Liver (tissue), 3 donors: ENCODE measurements around the gene HOXA1.

ENCODE experiments used
- EGR1 ChIP-seq, 2 donors: IDR thresholded peaks; 2 replicates each; pipeline ENCODE4 v1.6.1; 2016 to 2018; ENCODE audit warnings: antibody characterized with exemption in 2 of 2, low read depth in 2 of 2
- JUND ChIP-seq, 2 donors: IDR thresholded peaks; 2 replicates each; pipeline ENCODE4 v1.6.1; 2016; ENCODE audit warnings: antibody characterized with exemption in 2 of 2
- TF ChIP-seq, protein P1 (sequence below): IDR thresholded peaks from 2 replicates; pipeline ENCODE4 v1.6.1; 2016; ENCODE audit warnings: antibody characterized with exemption
- TF ChIP-seq, protein P2 (sequence below): fragments of 150-350 bp; IDR thresholded peaks from 2 replicates; pipeline ENCODE4 v1.5.1; 2017; ENCODE audit warnings: improper control_type of control experiment, low read depth, low read length; ENCODE audit not compliant: missing input control
- donor health status: healthy.
- donor health status: healthy.

DNA sequence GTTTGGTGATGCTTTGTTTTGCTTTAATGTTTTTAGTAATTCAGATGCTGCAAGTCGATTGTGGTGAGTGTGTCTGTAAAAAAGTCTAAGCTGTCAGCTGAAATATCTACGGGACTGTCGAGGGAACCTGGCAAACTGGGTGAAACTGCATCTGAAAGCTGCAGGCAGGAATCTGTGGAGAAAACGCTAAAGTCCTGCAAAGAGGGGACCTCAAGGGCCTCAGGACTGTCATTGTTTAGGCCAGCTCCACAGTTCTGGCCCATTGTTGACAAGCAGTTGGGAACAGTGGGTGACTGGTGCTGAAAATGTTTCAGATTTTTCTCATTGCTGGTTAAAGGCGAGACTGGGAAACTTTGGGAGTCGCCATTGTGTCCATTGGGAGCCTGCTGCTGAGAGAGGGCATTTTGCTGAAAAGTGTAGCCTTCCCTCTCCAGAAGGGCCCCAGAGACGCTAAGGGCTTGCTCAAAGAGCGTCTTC lies 4.9 kb upstream of the HOXA1 start:
- TF ChIP-seq, protein P1, sequence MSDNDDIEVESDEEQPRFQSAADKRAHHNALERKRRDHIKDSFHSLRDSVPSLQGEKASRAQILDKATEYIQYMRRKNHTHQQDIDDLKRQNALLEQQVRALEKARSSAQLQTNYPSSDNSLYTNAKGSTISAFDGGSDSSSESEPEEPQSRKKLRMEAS: no peak
- TF ChIP-seq JUND (IDR thresholded peaks at IDR 0.05): no peak
- TF ChIP-seq, protein P2, sequence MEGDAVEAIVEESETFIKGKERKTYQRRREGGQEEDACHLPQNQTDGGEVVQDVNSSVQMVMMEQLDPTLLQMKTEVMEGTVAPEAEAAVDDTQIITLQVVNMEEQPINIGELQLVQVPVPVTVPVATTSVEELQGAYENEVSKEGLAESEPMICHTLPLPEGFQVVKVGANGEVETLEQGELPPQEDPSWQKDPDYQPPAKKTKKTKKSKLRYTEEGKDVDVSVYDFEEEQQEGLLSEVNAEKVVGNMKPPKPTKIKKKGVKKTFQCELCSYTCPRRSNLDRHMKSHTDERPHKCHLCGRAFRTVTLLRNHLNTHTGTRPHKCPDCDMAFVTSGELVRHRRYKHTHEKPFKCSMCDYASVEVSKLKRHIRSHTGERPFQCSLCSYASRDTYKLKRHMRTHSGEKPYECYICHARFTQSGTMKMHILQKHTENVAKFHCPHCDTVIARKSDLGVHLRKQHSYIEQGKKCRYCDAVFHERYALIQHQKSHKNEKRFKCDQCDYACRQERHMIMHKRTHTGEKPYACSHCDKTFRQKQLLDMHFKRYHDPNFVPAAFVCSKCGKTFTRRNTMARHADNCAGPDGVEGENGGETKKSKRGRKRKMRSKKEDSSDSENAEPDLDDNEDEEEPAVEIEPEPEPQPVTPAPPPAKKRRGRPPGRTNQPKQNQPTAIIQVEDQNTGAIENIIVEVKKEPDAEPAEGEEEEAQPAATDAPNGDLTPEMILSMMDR: no peak
- TF ChIP-seq EGR1 (IDR thresholded peaks at IDR 0.05; ENCODE audit: low read depth in 2 of 2): no peak
